SU-DHL-6 (cell line): Measurements from ENCODE around the gene LRRN3.

Experiments
- H2AFZ ChIP-seq: fragments of 200-600 bp; sonication (generic); 2 replicates; pipeline ENCODE4 v1.6.1; 2014; ENCODE audit warnings: low read depth, mild to moderate bottlenecking, moderate library complexity, mixed read lengths, antibody characterized with exemption, low read length; ENCODE audit not compliant: severe bottlenecking
- H3F3A ChIP-seq: fragments of 200-600 bp; shearing (Covaris generic); 2 replicates; pipeline ENCODE4 v1.6.0; 2016; ENCODE audit warnings: antibody characterized with exemption, mild to moderate bottlenecking; ENCODE audit not compliant: insufficient read depth
- H3K27ac ChIP-seq: fragments of 200-600 bp; sonication (generic); 2 replicates; pipeline ENCODE4 v1.5.1; 2016; ENCODE audit warnings: low read depth, mild to moderate bottlenecking, low read length, moderate library complexity, mixed read lengths
- H3K27me3 ChIP-seq: fragments of 200-600 bp; sonication (generic), shearing (Covaris generic); 2 replicates; pipeline ENCODE4 v1.6.0; 2014; ENCODE audit warnings: mild to moderate bottlenecking, low read length
- H3K36me3 ChIP-seq: fragments of 200-600 bp; sonication (generic); 2 replicates; pipeline ENCODE4 v1.6.1; 2014; ENCODE audit warnings: mild to moderate bottlenecking, low read length, mixed read lengths
- H3K4me2 ChIP-seq: fragments of 300-600, 200-600 bp; shearing (Covaris generic), sonication (generic); 2 replicates; pipeline ENCODE4 v1.6.0; 2014; ENCODE audit warnings: low read length, low read depth, mild to moderate bottlenecking; ENCODE audit not compliant: poor library complexity, severe bottlenecking
- H3K4me3 ChIP-seq: fragments of 200-600 bp; sonication (generic); 2 replicates; pipeline ENCODE4 v1.5.1; 2014; ENCODE audit warnings: antibody characterized with exemption, low read length, mild to moderate bottlenecking, mixed read lengths; ENCODE audit not compliant: insufficient read depth, poor library complexity, severe bottlenecking
- H3K79me2 ChIP-seq: fragments of 200-600 bp; sonication (generic); 2 replicates; pipeline ENCODE4 v1.6.1; 2014; ENCODE audit warnings: mild to moderate bottlenecking, low read length, moderate library complexity; ENCODE audit not compliant: insufficient read depth
- H3K9ac ChIP-seq: fragments of 200-600 bp; sonication (generic); 2 replicates; pipeline ENCODE4 v1.7.0; 2014; ENCODE audit warnings: mild to moderate bottlenecking, low read length
- H3K9me2 ChIP-seq: fragments of 200-600 bp; sonication (generic); replicated peaks from 2 replicates; pipeline ENCODE4 v1.6.1; 2014; ENCODE audit warnings: low read length; ENCODE audit not compliant: insufficient read depth
- H3K9me3 ChIP-seq: fragments of 200-600 bp; sonication (generic); 2 replicates; pipeline ENCODE4 v1.6.1; 2014; ENCODE audit warnings: low read length, mixed read lengths; ENCODE audit not compliant: insufficient read depth
- H4K20me1 ChIP-seq: fragments of 200-600 bp; sonication (generic); 2 replicates; pipeline ENCODE4 v1.6.1; 2014; ENCODE audit warnings: low read depth, mild to moderate bottlenecking, antibody characterized with exemption, low read length, moderate library complexity, mixed read lengths
- CTCF ChIP-seq: fragments of 200-600 bp; sonication (generic); IDR thresholded peaks from one replicate; pipeline ENCODE4 v1.5.1; 2017; ENCODE audit warnings: antibody characterized with exemption, mild to moderate bottlenecking, low read length, moderate library complexity; ENCODE audit not compliant: insufficient read depth, poor library complexity, severe bottlenecking
- EZH2phosphoT487 ChIP-seq: fragments of 200-600 bp; sonication (generic), shearing (Covaris generic); conservative IDR thresholded peaks from 2 replicates; pipeline ENCODE4 v1.6.1; 2018; ENCODE audit warnings: mild to moderate bottlenecking, antibody characterized with exemption, low read length, moderate library complexity, mixed read lengths

LRRN3 gene

GRCh38 chr7:111173990-111174389 is 83.1 kb downstream of the LRRN3 start:
- H3K27me3 ChIP-seq, result no peaks in the 10 kb centered on the region
- TF ChIP-seq EZH2phosphoT487 (no peak), CTCF (no peak)

GRCh38 chr7:111174510-111174909 is 83.6 kb downstream of the LRRN3 start:
- no peaks in the 10 kb centered on the region for H3K9me2 ChIP-seq
- H3K36me3 ChIP-seq, result no peaks in the 10 kb centered on the region
- no peak overlapping the region for H3K9ac ChIP-seq
- H3K9me3 ChIP-seq, result no peaks in the 10 kb centered on the region
- H4K20me1 ChIP-seq, result no peaks in the 10 kb centered on the region
- no peak overlapping the region for H3K27ac ChIP-seq
- no peak overlapping the region for H3K4me2 ChIP-seq
- H3K4me3 ChIP-seq, result no peak overlapping the region
- TF ChIP-seq CTCF (no peak), EZH2phosphoT487 (no peak)
- H3F3A ChIP-seq, result no peaks in the 10 kb centered on the region
- no peak overlapping the region for H2AFZ ChIP-seq
- no peaks in the 10 kb centered on the region for H3K27me3 ChIP-seq
- no peaks in the 10 kb centered on the region for H3K79me2 ChIP-seq

More at GRCh38 chr7:111173990-111174389, 83.1 kb downstream of the LRRN3 start:
- Histone ChIP-seq H3F3A (no peaks in the 10 kb centered on the region), H3K9ac (no peak overlapping the region), H3K36me3 (no peaks in the 10 kb centered on the region), H3K9me3 (no peaks in the 10 kb centered on the region), H4K20me1 (no peaks in the 10 kb centered on the region), H3K79me2 (no peaks in the 10 kb centered on the region), H3K27ac (no peak overlapping the region), H3K9me2 (no peaks in the 10 kb centered on the region), H3K4me3 (no peak overlapping the region), H3K4me2 (no peak overlapping the region), H2AFZ (no peak overlapping the region)
